Chondrocyte (in vitro differentiated cells): ENCODE measurements around the gene PLCB4. TPM values are rescaled to one million over a fixed set of nuclear protein-coding genes. Genes with fewer than 3 reads are reported as not detected.

Experiments
- DNase-seq: peaks from one replicate; pipeline ENCODE4 v3.0.0; 2021; ENCODE audit warnings: mixed read lengths, low spot score
- H3K27ac Mint-ChIP-seq: one replicate; pipeline ENCODE4 v1.8.0; 2021; ENCODE audit warnings: mild to moderate bottlenecking, moderate library complexity, mixed read lengths; ENCODE audit not compliant: unreplicated experiment
- H3K27me3 Mint-ChIP-seq: 2 replicates; pipeline ENCODE4 v1.8.0; 2021; ENCODE audit warnings: low read depth, mixed read lengths
- H3K36me3 Mint-ChIP-seq: 2 replicates; pipeline ENCODE4 v1.8.0; 2021; ENCODE audit warnings: low read depth, mixed read lengths
- H3K4me1 Mint-ChIP-seq: 2 replicates; pipeline ENCODE4 v1.8.0; 2021; ENCODE audit warnings: low read depth, mild to moderate bottlenecking, mixed read lengths
- H3K4me3 Mint-ChIP-seq: one replicate; pipeline ENCODE4 v1.8.0; 2021; ENCODE audit warnings: mild to moderate bottlenecking, moderate library complexity, mixed read lengths; ENCODE audit not compliant: unreplicated experiment
- H3K9me3 Mint-ChIP-seq: 2 replicates; pipeline ENCODE4 v1.8.0; 2021; ENCODE audit warnings: low read depth, mixed read lengths
- CTCF ChIP-seq: fragments of 200-600 bp; sonication (generic); IDR thresholded peaks from 2 replicates; pipeline ENCODE4 v1.5.0; 2021; ENCODE audit warnings: antibody characterized with exemption, mild to moderate bottlenecking, moderate library complexity
- total RNA-seq: library from RNA; stranded (reverse); gene quantifications from 3 replicates; pipeline ENCODE4 v1.2.1, GENCODE V29; 2021

The PLCB4 gene
- total RNA-seq, 1 donor from 2014 or later = 13.3 TPM

GRCh38 chr20:9293145-9293544 is 224.3 kb downstream of the PLCB4 start:
- Mint-ChIP-seq H3K4me3 (no peak overlapping the region), H3K9me3 (peaks cover 3% of the 10 kb centered on the region), H3K4me1 (peaks cover 19% of the 10 kb centered on the region), H3K36me3 (peaks cover 5% of the 10 kb centered on the region), H3K27me3 (no peaks in the 10 kb centered on the region), H3K27ac (peak overlapping the region; percentile 58)
- TF ChIP-seq CTCF = no peak
- no peak for DNase-seq

GRCh38 chr20:9294041-9294440 is 225.2 kb downstream of the PLCB4 start:
- H3K9me3 Mint-ChIP-seq = peaks cover 3% of the 10 kb centered on the region
- peak overlapping the region; percentile 39 for H3K27ac Mint-ChIP-seq
- no peaks in the 10 kb centered on the region for H3K27me3 Mint-ChIP-seq
- H3K36me3 Mint-ChIP-seq = peaks cover 1% of the 10 kb centered on the region
- TF ChIP-seq CTCF = no peak
- DNase-seq = no peak
- H3K4me3 Mint-ChIP-seq = no peak overlapping the region
- peaks cover 22% of the 10 kb centered on the region for H3K4me1 Mint-ChIP-seq

DNA sequence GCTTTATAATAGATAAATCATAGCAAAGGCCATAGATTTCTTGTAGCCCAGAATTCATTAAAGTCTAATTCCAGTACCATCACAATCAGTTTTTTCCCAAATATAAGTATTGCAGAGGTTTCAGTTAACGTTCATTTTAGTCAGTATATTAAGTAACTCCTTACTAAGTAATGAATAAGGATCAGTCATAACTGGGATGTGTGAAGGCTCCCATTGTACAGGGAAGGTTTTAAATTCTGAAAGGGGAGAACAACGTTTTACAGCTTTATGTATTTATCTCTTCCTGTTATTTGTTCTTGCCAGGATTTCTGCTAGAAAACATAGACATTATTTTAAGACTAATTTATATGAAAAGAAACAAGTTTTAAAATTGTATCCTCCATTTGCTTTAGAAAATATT is 230.0 kb downstream of the PLCB4 start:
- H3K4me1 Mint-ChIP-seq = peaks cover 45% of the 10 kb centered on the region
- no peaks in the 10 kb centered on the region for H3K27me3 Mint-ChIP-seq
- TF ChIP-seq CTCF = no peak
- no peak for DNase-seq
- H3K27ac Mint-ChIP-seq = no peak overlapping the region
- peaks cover 1% of the 10 kb centered on the region for H3K36me3 Mint-ChIP-seq
- peaks cover 3% of the 10 kb centered on the region for H3K9me3 Mint-ChIP-seq
- no peak overlapping the region for H3K4me3 Mint-ChIP-seq

DNA sequence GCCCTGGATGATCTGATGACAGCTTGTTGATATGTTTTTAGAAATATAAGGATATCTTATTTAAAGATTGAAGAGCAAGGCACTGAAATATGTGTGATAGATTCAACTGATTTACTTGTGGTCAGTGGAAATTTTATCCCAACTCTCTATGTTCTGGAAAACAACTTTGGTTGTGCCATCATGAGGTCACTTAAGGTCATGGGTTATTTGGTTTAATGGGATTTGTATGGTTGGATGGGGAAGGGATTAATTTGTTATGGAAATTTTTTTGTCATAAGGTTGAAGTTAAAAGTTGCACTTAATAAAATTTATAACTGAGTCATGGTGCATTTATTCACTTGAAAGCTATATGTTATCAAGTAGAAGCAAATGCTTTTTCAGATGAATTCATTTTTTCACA is 231.2 kb downstream of the PLCB4 start:
- no peak for TF ChIP-seq CTCF
- H3K4me3 Mint-ChIP-seq = no peak overlapping the region
- no peak for DNase-seq
- peaks cover 38% of the 10 kb centered on the region for H3K4me1 Mint-ChIP-seq
- H3K27ac Mint-ChIP-seq = no peak overlapping the region
- peaks cover 3% of the 10 kb centered on the region for H3K9me3 Mint-ChIP-seq
- H3K36me3 Mint-ChIP-seq = peaks cover 1% of the 10 kb centered on the region
- no peaks in the 10 kb centered on the region for H3K27me3 Mint-ChIP-seq

- no peak for TF ChIP-seq CTCF
- H3K36me3 Mint-ChIP-seq = peaks cover 1% of the 10 kb centered on the region
- peaks cover 3% of the 10 kb centered on the region for H3K9me3 Mint-ChIP-seq
- no peak for DNase-seq
- no peaks in the 10 kb centered on the region for H3K27me3 Mint-ChIP-seq
- H3K4me3 Mint-ChIP-seq = no peak overlapping the region
- H3K4me1 Mint-ChIP-seq = peaks cover 38% of the 10 kb centered on the region
- no peak overlapping the region for H3K27ac Mint-ChIP-seq
Measured at GRCh38 chr20:9300534-9300933, 231.6 kb downstream of the PLCB4 start.
